Measurements from ENCODE around the gene CDC7. TPM values are rescaled to one million over a fixed set of nuclear protein-coding genes. Genes with fewer than 3 reads are reported as not detected.
"Not testable (repeated sequence)": the region's sequence is repeated elsewhere in the genome, so short reads cannot be mapped to it uniquely, and the experiment has no call there.

CDC7 gene
- polyA plus RNA-seq = 1 to 10 TPM in 2 of 3 donors, under 1 TPM in 1; 0.41 to 3.4 (median 1.4) TPM

DNA sequence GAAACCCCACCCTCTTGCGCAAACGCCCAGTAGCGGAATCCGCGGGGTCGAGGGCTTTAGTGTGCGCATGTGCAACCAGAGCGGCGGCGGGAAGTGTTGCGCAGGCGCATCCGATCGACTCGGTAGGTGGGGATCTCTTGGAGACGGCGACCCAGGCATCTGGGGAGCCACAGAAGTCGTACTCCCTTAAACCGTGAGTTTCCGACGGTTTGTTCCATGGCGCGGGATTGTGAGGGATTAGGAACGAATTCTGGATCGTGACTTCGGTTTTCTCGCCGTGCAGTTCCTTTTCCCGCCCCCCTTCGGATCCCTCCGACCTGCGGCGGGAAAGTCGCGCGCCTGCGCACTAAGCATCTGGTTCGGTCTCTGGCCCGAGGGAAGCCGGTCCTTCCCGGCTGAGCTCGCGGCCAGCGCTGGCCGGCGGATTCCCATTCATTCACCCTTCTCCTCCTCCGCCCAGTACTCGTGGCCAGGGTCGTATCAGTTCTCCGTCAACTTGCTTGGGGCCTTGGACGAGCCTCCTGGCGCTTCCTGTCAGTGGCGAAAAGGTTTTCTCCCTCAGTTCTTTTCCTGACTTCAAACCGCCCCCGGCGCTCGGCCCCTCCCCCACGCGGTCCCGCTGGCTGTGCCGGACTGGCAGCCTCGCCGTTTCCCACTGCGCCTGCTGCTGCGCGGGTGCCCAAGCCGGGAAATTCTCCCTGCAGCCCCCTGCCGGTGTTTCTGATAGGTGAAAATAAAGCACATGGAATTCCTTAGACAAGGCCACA, at the start of gene CDC7:
CDC7 (plus strand) TSS at position 96 of the 767 bp plus-strand sequence. CDS start 866 bp downstream, outside the sequence.
- H3K27ac ChIP-seq (ENCODE audit: low read depth, low read length) = peak within 1 kb of the TSS; percentile 80
- WGBS, 3 donors = 0 to 1% (median 0%) methylated on average over 67 to 68 of the region's 68 CpGs

DNA sequence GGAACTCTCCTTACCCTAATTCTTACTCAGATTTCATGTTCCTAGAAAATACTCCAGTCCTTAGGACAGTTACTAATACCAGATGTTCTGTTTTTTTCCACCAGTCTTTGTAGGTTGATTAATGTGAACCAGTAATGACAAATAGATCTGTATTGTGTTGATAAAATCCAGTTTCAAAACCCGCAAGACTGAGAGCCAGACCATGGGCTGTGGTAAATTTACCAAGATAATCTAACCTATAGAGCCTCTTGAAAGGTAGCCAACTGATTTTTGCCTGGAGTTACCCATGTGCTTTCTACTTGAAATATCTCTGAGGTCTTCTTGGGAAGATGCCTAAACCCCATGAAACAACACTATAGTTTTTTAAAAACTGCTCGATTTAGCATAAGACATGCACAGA, 46.5 kb upstream of the CDC7 start:
- WGBS, 3 donors = 62 to 72% (median 68%) methylated on average over 2 of the region's 2 CpGs
- H3K27ac ChIP-seq (ENCODE audit: low read depth, low read length) = no peak overlapping the region

DNA sequence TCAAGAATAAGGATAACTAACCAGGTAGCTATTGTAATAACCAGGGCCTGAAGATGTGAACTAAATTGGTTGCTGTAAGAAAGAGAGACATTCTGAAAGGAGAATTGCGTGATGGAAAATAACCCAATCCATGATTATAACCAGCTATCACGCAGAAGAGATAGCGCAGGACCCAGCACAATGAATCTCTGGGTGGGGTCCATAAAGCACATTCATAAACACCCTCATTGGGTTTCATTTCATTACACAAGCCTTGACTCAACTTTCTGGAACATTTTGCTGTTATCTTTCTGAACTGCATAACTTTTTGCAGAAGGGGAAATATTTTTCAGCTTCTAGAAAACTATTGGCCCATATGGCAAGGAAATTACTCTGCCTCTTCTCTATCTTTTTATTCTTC, 45.3 kb upstream of the CDC7 start:
- 66 to 98% (median 70%) methylated on average over 3 of the region's 3 CpGs for WGBS, 3 donors
- no peak overlapping the region for H3K27ac ChIP-seq (ENCODE audit: low read depth, low read length)

DNA sequence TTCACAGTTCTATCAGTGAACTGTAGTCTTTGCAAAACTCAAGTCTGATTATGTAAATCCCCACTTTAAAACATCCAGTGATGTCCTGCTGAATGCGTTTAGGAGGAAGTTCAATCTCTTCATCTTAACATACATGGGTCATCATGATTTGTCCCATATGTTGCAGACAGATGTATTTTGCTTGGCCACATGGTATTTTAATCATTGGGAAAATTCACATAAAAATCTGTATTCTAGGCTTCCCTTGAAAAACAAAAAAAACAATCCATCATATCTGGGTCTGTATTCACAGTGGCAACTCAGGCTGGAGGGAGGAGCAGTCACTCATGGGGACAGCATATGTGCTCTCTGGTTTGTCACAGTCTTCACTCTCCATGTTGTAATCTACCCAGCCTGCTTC, 44.8 kb upstream of the CDC7 start:
- no peak overlapping the region for H3K27ac ChIP-seq (ENCODE audit: low read depth, low read length)
- 63 to 89% (median 74%) methylated on average over 1 of the region's 1 CpG for WGBS, 3 donors

GRCh38 chr1:91465350-91465749, 35.3 kb upstream of the CDC7 start:
- WGBS, 3 donors = 78 to 86% (median 85%) methylated on average over 2 of the region's 2 CpGs

GRCh38 chr1:91476533-91477217, 24.0 kb upstream of the CDC7 start:
- no peak overlapping the region for H3K27ac ChIP-seq (ENCODE audit: low read depth, low read length)
- 47 to 53% (median 48%) methylated on average over 2 of the region's 2 CpGs for WGBS, 3 donors

More at GRCh38 chr1:91465350-91465749, 35.3 kb upstream of the CDC7 start:
- not testable (repeated sequence) for H3K27ac ChIP-seq (ENCODE audit: low read depth, low read length)

DNA sequence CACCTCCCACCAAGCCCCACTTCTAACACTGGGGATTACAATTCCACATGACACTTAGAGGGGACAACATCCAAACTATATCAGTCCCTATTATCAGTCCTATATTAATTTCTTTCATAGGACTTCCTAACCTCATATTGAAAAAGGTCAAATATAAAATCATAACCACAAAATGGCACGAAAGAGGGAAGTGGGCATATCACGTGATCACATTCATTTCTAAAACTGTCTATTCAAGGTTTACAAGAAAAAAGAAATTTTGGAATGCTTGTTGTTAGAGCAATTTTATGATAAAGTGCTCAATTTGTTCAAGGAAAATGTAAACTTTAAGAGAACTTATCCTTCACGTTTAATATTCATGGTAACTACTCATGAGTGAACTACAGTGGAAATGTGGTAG, 13.2 kb upstream of the CDC7 start:
- 58 to 73% (median 61%) methylated on average over 3 of the region's 3 CpGs for WGBS, 3 donors
- no peak overlapping the region for H3K27ac ChIP-seq (ENCODE audit: low read depth, low read length)

DNA sequence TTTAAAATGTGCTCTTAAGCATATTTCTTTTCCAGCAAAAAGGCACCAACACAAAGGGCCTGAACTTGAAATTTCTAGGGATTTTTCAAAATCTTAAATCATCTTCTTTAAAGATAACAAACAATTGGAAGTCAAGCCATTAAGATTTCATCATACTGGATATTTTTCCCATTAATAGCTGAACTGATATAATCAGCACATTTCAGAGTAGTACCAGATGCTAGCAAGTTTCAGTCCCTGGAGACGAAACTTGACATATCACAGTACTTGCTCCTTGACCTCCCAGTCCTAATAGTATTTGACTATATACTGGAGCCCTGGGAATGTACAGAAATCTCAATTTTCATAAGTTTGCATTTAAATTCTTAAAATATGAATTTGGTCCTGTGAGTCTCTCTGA, 10.2 kb upstream of the CDC7 start:
- 48 to 70% (median 63%) methylated on average over 1 of the region's 1 CpG for WGBS, 3 donors
- no peak overlapping the region for H3K27ac ChIP-seq (ENCODE audit: low read depth, low read length)

DNA sequence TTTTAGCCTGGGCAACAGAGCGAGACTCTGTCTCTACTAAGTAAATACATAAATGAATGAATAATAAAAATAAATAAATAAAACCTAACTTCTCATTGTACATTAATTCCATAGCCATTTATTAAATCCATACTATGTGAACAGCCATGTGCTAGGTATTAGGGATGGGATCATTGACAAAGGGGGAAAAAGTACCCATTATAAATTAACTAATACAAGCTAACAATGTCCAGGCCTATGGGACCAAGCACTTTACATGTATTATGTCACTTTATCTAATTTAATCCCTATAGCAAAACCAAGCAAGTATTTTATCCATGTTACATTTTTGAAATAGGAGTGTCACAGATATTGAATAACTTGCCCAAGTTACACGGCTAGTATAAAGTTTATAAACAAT, 2.6 kb upstream of the CDC7 start:
- 84 to 99% (median 99%) methylated on average over 2 of the region's 2 CpGs for WGBS, 3 donors
- H3K27ac ChIP-seq (ENCODE audit: low read depth, low read length) = no peak overlapping the region

DNA sequence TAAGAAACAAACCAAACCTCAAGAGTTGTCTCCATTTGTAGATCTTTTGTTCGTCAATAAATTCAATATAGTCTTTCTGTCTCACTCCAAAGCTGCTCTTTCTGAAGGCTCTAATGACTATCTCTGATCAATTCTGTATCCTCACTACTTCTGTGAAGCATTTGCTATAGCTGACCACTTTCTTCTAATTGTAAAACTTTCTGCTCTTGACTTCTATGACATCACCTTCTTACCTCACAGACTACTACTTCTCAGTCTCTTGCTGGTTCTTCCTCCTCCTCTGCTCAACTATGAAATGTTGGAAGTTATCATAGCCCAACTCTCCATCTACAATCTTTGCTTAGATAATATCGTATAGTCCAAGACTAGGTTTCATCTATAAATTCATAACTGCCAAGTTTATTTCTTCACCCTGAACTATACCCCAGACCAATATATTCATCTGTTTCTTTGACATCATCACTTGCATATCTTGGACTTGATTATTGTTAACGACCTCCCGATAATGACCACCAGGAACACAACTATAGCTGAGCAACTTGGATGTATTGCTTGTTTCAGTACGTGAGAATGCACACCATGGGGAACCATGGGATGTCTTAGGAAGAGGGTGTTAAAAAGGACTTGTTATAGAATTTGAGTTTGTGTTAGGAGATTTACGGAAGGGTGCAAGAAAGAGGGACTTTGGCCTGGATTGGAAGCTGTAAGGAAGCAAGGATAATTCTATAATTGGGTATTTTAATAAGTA, 2.0 kb upstream of the CDC7 start:
- no peak overlapping the region for H3K27ac ChIP-seq (ENCODE audit: low read depth, low read length)
- WGBS, 3 donors = 93 to 97% (median 97%) methylated on average over 6 of the region's 6 CpGs

GRCh38 chr1:91499346-91499745, 1.3 kb upstream of the CDC7 start:
- WGBS, 3 donors = 95 to 98% (median 97%) methylated on average over 2 of the region's 2 CpGs
- H3K27ac ChIP-seq (ENCODE audit: low read depth, low read length) = no peak overlapping the region

DNA sequence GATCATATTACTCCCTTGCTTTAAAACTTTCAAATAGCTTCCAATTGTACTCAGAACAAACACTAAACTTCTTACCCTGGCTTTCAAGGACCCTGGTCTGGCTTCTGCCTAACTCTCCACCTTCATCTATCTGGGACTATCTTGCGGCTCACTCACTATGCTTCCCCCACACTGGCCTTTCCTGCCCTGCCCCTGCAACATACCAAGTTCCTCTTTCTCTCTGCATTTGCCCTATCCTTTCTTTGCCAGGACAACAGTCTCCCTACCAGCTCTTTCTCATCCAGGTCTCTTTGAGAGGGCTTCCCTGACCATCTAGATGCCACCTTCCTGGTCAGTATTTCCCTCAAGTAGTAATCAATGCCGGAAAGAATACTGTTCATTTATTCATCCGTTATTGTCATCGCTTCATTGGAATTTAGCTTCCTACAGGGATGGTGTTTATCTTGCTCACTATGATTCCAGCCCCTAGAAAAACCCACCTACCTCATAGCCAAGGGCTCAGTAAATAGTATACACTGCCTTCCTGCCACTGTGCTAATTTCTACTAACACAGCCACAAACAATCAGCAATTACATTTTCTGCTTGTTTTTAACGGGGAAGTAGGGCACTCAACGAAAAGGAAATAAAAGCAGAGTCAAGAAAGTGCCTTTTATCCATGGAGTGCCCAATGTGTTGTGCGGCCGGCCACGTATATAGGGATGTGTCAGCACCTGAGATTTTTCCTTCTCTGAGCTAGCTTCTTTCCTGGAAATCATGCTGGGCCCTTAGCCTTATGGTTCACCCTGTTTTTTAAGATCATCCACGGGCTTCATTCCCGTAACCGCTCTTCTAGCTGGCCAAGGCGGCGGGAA, 521 bp upstream of the CDC7 start:
- 16 to 18% (median 17%) methylated on average over 14 of the region's 14 CpGs for WGBS, 3 donors
- peak overlapping the region; percentile 80 for H3K27ac ChIP-seq (ENCODE audit: low read depth, low read length)

GRCh38 chr1:91501523-91501851, 836 bp downstream of the CDC7 start:
- H3K27ac ChIP-seq (ENCODE audit: low read depth, low read length) = peak overlapping the region; percentile 48
- 1 to 2% (median 1%) methylated on average over 9 of the region's 9 CpGs for WGBS, 3 donors

DNA sequence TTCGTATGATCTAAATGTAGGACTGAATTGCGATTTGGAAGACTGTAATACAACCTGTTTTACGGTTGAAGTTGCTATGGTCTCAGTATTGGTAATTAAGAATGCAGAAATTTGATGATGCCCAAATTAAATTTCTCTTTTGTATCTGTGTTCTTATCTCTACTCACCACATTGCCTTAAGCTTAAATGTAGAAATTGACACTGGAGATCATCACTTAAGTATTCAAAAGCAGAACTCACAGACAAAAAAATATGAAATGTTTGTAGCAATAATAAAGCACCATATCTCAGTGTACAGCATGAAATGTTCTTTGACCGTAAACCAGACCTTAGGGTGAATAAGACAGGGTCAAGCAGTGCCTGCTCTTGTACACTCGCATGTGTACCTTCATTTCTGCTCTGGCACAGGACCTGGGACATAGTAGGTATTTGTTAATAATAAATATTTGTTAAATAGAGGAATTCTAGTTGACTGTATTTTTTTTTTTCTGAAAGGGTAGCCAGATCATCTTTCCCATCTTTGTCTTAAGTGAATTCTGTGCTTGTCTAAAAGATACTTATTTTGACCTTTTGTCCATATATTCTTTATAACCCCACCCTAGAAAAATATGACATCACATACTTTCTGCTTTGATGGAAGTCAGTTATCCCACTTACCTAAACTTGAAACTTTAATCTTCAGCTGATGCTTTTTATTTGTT, 1.5 kb downstream of the CDC7 start:
- H3K27ac ChIP-seq (ENCODE audit: low read depth, low read length) = no peak overlapping the region
- 29 to 39% (median 35%) methylated on average over 5 of the region's 5 CpGs for WGBS, 3 donors

- 74 to 92% (median 75%) methylated on average over 2 of the region's 2 CpGs for WGBS, 3 donors
Measured at GRCh38 chr1:91502672-91503184, 2.1 kb downstream of the CDC7 start.

GRCh38 chr1:91503332-91503900, 2.8 kb downstream of the CDC7 start:
- no peak overlapping the region for H3K27ac ChIP-seq (ENCODE audit: low read depth, low read length)

More at GRCh38 chr1:91502672-91503184, 2.1 kb downstream of the CDC7 start:
- no peak overlapping the region for H3K27ac ChIP-seq (ENCODE audit: low read depth, low read length)

DNA sequence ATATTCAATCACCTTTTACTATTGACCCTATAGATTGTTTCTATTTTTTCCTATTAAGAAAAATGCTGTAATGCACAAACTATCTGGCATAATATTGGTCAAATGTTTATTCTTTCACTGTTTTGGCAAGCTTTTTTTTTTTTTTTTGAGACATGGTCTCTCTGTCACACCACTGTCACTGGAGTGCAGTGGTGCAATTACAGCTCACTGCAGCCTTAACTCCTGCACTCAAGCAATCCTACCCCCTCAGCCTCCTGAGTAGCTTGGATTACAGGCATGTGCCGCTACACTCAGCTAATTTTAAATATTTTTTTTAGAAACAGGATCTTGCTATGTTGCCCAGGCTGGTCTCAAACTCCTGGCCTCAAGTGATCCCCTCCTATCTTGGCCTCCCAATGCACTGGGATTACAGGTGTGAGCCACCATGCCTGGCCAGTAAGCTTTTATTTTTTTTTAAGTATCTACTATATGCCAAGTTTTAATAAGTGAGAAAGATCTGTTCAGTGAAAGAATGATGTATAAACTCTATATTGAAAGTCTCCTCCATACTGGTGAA, 3.4 kb downstream of the CDC7 start:
- H3K27ac ChIP-seq (ENCODE audit: low read depth, low read length) = no peak overlapping the region
- 75 to 95% (median 93%) methylated on average over 1 of the region's 1 CpG for WGBS, 3 donors

All from adipose tissue (tissue), 3 donors.